Ishikawa (cell line): ENCODE results near the gene RPUSD2.

Experiments used
- RAD21 ChIP-seq: IDR thresholded peaks from 2 replicates; pipeline ENCODE4 v1.6.1; 2012; ENCODE audit warnings: low read depth
- TF ChIP-seq, protein P1 (sequence below): IDR thresholded peaks from 2 replicates; pipeline ENCODE4 v1.6.1; 2012
- TF ChIP-seq, protein P2 (sequence below): IDR thresholded peaks from 2 replicates; pipeline ENCODE4 v1.6.1; 2012; ENCODE audit warnings: low read depth, mild to moderate bottlenecking

DNA sequence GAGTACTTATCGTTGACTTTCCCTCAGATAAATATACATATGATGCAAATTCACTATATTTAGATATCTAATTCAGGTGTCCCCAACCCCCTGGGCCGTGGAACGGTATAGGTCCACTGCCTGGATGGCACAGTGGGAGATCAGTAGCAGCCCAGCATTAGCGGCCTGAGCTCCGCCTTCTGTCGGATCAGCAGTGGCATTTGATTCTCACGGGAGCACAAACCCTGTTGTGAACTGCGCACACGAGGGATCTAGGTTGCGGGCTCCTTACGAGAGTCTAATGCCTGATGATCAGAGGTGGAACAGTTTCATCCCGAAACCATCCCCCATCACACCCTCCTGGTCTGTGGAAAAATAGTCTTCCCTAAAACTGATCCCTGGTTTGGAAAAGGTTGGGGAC, 31.9 kb downstream of the RPUSD2 start:
- TF ChIP-seq, protein P1, sequence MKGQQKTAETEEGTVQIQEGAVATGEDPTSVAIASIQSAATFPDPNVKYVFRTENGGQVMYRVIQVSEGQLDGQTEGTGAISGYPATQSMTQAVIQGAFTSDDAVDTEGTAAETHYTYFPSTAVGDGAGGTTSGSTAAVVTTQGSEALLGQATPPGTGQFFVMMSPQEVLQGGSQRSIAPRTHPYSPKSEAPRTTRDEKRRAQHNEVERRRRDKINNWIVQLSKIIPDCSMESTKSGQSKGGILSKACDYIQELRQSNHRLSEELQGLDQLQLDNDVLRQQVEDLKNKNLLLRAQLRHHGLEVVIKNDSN: no peak
- TF ChIP-seq RAD21: no peak
- TF ChIP-seq, protein P2, sequence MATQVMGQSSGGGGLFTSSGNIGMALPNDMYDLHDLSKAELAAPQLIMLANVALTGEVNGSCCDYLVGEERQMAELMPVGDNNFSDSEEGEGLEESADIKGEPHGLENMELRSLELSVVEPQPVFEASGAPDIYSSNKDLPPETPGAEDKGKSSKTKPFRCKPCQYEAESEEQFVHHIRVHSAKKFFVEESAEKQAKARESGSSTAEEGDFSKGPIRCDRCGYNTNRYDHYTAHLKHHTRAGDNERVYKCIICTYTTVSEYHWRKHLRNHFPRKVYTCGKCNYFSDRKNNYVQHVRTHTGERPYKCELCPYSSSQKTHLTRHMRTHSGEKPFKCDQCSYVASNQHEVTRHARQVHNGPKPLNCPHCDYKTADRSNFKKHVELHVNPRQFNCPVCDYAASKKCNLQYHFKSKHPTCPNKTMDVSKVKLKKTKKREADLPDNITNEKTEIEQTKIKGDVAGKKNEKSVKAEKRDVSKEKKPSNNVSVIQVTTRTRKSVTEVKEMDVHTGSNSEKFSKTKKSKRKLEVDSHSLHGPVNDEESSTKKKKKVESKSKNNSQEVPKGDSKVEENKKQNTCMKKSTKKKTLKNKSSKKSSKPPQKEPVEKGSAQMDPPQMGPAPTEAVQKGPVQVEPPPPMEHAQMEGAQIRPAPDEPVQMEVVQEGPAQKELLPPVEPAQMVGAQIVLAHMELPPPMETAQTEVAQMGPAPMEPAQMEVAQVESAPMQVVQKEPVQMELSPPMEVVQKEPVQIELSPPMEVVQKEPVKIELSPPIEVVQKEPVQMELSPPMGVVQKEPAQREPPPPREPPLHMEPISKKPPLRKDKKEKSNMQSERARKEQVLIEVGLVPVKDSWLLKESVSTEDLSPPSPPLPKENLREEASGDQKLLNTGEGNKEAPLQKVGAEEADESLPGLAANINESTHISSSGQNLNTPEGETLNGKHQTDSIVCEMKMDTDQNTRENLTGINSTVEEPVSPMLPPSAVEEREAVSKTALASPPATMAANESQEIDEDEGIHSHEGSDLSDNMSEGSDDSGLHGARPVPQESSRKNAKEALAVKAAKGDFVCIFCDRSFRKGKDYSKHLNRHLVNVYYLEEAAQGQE: no peak
